Activated T-cell treated with anti-CD3 and anti-CD28 coated beads for 24 hours (primary cell): ENCODE results near the gene RHOH.
"Not testable (repeated sequence)": the region's sequence is repeated elsewhere in the genome, so short reads cannot be mapped to it uniquely, and the experiment has no call there.

Experiments used
- DNase-seq: peaks from one replicate; pipeline ENCODE4 v3.0.0-alpha.2; 2020; ENCODE audit warnings: low read depth

The RHOH gene

DNA sequence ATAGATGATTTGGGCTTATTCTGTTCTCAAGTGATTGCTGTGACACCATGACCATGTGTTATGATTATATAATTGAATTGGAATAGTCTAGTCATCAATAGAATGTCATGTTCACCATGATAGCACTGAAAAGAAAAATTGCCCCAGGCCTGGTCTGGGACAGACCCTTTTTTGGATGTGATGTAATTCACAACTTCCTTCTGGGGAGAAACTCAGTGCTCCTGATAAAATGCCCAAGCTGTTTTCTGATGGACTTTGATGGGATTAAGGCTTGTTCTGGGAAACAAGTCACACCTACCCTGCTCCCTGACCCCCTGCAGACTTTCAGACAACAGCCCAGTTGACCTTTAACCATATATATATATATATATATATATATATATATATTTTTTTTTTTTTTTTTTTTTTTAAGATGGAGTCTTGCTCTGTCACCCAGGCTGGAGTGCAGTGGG is 65.3 kb downstream of the RHOH start:
- DNase-seq, result no peak

DNA sequence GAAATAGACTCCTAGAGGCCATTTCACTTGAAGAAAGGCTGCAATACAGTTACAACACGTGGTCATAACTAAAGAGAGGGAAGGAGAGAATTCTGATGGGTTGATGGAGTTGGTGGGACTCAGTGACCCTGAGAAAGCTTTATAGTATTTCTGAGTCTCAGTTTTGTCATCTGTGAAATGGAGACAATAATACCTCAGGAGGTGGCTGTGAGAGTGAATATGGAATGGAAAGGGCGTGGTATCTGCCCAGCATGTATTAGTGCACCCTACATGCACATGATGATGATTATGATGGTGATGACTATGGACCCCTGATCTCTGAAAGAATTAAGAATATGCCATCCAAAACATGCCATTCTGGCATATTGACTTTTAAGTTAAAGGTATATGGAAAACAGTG is 66.0 kb downstream of the RHOH start:
- DNase-seq, result no peak

DNA sequence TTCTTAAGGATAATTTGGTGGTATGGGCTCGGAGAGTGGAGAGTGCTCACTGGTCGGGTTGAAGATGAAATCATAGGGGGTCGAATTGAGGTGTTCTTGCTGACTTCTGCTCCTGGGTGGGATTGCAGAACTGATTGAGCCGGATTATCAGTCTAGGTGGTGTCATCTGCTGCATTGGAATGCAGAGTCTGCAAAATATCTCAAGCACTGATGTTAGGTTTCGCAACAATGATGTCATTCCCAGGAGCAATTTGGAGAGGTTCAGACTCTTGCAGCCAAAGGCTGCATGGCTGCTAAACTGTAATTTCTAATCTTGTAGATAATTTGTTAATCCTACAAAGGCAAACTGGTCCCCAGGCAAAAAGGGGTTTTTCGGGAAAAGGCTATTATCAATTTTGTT is 67.7 kb downstream of the RHOH start:
- no peak for DNase-seq

DNA sequence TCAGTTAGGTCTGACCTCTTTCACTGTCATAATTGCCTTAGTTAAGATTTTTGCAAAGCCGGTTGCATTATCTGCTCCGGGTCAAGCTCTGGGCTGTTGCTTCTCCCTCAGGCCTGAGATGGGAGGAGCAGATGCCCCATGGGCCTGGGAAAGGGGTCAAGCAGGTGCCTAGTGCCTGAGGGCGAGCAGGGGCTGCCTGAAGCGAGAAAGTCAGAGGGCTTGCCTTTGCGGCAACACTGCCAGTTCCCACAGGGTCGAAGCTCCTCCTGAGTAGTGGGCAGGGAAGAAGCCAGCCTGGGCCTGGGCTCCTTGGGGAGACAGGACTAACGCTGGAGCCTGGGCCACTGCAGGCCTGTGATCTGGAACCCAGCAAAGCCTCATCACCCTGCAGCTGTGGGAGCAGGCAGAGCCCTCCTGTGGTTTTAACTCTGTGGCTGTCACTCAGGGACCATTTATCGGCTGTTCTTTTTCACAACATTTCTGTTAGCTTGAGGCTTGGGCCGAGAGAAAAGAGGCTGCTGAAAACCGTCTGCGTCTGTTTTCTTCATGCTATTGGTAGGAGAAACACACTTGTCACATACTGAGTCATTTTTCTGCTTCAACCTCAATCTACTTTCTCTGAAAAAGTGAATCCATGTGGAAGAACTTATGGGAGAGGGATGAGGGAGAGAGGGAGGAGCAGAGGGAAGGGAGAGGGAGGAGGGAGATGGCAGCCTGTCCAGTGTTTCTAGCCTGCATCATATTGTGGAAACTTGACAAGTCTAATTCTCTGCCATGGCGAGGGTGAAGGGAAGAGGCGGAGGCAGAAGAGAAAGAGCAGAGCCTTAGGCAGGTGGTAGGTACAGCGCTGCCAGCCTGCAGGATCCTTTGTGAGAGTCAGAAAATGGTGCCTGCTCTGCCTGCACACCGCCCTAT is 68.4 kb downstream of the RHOH start:
- DNase-seq, result no peak

DNA sequence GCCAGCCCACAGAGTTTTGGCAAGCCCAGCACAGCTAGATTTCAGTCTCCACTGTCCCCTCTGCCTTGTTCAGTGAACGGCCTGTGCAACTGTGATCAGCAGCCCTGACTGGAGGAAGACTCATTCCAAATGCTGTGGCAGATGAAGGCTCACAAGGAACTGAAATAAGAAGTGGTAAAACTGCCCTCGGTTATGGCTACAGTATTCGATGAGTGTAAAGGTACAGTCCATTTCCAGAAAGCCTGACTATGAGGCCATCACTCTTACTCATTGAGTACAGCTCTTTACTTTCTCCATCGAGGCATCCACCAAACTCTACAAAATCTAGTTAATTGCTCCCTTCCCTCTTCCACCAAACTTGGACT is 69.1 kb downstream of the RHOH start:
- DNase-seq, result no peak

DNA sequence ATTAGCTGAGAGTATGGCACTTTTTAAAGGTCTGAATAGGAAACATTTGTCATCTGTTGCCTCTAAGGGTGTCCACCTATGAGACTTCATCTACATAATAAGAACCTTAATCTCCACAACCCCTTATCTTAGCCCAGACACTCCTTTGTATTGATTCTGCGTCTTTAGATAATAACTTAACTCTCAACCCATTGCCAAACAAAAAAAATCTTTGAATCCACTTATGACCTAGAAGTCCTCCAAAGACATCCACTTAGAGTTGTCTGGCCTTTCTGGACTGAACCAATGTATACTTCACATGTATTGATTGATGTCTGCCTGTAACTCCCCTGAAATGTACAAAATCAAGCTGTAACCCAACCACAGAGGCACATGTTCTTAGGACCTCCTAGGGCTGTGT is 72.3 kb downstream of the RHOH start:
- DNase-seq, result no peak

DNA sequence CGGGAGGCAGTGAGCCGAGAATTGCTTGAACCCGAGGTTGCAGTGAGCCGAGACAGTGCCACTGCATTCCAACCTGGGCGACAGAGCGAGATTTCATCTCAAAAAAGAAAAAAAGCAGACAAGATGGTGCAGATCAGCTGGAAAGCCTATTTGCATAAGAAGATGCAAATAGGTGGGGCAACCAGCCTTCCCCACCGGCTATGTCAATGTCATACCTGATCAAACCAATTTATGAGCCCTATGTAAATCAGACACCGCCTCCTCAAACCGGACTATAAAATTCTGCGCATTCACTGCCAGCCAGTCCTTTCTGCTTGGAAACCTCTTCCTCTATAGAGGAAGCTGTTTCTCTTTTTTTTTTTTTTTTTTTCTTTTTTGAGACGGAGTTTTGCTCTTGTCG is 73.8 kb downstream of the RHOH start:
- no peak for DNase-seq

DNA sequence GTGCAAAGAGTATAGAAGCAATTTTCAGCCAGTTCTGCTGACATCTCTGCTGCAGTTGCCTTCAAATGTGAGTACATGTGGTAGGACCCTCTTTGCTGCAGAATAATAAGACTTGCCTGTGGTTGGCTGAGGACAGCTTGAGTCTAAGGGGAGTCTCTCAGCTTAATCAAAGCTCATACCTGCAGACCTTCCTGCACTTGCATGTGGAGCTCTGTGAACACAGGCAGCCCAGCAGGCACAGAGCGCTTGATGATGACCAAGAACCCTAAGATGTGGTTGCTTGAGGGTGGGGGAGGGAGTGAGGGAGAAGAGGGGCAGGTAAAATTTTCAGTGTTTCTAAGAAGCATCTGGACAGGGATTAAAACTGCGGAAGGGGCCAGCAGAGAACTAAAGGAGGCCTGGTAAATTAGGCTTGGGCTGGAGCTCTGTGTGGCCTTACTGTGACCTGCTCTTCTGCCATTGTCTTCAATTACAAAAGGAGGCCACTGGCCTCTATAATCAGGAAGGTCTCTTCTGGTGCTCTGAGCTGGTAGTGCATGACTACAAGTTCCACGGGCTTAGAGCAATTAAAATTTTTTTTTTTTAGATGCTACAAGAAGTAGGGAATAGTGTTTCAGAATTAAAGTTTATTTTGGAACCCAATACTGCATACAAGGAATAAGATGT is 78.4 kb downstream of the RHOH start:
- no peak for DNase-seq

DNA sequence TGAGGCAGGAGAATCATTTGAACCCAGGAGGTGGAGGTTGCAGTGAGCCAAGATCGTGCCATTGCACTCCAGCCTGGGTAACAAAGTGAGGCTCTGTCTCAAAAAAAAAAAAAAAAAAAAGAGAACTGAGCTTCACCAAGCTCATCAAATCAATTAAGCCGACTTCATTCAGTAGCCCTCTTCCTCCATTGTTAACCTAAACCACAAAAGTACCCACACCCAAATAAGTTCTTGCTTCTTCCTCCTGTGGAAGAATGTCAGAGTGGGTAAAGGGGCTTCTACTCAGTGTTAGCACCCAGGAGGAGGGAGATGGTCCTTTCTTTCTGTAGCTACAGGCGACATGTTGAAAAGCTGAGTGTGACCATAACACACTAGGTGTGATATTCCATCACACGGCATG is 79.7 kb downstream of the RHOH start:
- DNase-seq, result no peak

DNA sequence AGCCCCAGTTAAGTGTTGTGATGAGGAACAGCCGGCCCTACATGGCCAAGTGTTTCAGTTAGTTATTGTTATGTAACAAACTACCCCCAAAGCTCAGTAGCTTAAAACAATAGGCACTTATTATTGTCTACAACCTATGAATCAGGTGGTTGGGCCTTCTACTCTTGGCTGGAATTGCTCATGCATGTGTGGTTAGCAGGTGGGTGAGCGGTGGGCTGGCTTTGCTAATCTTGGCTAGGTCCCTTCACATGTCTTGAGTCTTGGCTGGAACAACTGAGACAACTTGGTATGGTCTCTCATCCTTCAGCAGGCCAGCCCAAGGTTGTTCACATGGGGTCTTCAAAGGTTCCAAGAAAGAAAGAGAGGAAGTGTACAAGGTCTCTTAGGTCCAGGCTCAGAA is 83.8 kb downstream of the RHOH start:
- no peak for DNase-seq

DNA sequence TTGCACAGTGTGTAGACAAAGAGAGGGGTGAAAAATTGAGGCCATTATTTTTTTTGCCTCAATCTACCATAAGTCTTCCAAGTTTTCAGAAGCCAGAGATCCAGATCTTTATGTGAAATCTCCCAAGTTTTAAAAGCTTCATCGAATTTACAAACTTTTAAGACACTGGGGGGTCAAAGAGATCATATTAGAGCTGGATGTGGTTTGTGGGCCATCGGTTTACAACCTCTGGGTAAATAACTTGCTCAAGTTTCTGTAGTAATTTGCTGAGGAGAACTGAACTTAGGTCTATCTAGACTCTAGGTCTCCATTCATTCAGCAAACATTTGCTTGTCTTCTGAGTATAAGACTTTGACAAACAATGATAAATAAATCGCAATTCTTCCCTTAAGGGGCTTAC is 84.3 kb downstream of the RHOH start:
- DNase-seq, result no peak

DNA sequence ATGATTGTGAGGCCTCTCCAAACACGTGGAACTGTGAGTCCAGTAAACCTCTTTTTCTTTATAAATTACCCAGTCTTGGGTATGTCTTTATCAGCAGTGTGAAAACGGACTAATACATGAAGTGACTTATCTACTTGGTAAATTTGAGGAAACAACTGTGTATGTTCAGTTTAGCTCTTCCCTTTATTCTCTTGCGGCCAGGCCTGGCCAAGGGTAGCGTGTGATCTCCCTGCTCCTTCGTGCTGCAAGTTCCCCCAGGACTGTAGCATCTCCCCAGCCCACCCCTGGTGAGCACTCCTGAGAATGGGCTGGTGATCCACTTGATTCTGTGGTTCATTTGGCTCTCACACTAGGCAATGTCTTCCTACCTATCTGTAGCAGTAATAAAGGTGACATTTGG is 85.1 kb downstream of the RHOH start:
- no peak for DNase-seq

DNA sequence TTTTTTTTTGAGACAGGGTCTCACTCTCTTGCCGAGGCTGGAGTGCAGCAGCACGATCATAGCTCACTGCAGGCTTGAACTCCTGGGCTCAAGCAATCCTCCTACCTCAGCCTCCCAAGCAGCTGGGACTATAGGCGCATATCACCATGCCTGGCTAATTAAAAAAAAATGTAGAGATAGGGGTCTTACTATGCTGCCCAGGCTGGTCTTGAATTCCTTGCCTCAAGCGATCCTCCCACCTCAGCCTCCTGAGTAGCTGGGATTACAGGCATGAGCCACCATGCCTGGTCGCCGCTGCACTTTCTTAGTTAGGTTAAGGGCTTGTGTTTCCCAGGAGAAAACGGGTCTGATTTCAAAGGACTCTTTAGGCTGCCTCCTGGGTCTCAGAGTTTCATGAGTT is 86.0 kb downstream of the RHOH start:
- DNase-seq, result not testable (repeated sequence)

DNA sequence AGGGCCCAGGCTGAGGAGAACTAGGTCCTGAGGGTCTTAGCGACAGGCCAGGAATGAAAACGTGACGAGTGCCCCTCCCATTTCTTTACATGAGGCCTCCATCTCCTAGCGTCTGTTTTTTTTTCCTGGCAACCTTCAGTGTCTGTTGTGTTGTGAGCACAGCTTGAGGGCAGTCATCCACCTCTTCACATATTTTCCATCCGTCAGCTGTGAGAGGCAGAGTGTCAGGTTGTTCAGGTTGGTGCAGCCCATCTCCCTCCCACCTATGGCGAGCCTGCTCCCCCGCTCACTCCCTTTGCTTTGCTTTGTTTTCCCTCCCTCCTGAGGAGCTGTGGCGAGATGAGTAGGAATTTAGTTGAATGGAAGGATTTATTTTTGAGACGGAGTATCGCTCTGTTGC is 86.6 kb downstream of the RHOH start:
- no peak for DNase-seq

DNA sequence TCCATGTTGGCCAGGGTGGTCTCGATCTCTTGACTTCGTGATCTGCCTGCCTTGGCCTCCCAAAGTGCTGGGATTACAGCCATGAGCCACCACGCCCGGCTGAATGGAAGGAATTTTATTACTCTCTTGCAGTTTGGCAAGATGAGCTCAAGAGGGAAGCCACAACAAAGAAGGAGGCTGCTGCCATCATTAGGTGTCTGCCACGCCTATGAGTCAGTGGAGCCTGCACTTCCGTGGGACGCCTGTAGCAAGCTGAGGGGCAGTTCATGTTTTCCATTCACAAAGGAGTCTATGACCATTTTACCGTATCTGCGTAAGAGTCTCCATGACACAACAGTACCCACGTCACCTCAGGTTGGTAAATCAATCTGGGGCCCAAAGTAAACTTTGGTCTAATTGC is 87.1 kb downstream of the RHOH start:
- DNase-seq, result peak; percentile 78

DNA sequence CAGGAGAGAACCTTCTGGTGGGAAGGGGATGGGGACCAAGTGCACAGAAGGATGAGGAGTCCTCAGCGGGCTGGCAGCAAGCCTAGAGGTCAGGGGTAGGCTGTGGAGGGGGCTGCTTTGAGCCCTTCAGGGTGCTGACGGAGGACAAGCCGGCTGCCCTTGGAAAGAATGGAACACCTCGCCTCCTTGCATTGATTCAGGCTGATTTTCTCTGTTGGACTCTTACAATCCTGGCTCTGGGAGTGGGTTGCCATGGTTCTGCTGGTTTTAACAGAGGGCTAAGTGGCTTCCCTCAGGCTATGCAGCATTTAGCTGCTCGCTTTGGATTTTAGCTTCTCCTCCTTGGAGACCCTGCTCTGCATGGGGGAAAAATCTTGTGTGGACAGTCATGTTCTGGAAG is 88.9 kb downstream of the RHOH start:
- no peak for DNase-seq

DNA sequence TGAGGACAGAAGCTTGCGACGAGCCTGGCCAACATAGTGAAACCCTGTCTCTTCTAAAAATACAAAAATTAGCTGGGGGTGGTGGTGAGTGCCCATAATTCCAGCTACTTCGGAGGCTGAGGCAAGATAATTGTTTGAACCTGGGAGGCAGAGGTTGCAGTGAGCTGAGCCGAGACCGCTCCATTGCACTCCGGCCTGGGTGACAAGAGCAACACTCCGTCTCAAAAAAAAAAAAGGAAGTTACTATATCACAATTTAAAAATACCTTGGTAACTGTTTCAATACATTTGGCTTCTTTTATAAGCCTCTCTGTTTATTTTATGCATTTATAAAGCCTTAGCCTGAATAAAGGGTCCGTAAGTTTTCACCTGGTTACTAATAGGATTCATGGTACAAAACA is 91.7 kb downstream of the RHOH start:
- DNase-seq, result no peak

DNA sequence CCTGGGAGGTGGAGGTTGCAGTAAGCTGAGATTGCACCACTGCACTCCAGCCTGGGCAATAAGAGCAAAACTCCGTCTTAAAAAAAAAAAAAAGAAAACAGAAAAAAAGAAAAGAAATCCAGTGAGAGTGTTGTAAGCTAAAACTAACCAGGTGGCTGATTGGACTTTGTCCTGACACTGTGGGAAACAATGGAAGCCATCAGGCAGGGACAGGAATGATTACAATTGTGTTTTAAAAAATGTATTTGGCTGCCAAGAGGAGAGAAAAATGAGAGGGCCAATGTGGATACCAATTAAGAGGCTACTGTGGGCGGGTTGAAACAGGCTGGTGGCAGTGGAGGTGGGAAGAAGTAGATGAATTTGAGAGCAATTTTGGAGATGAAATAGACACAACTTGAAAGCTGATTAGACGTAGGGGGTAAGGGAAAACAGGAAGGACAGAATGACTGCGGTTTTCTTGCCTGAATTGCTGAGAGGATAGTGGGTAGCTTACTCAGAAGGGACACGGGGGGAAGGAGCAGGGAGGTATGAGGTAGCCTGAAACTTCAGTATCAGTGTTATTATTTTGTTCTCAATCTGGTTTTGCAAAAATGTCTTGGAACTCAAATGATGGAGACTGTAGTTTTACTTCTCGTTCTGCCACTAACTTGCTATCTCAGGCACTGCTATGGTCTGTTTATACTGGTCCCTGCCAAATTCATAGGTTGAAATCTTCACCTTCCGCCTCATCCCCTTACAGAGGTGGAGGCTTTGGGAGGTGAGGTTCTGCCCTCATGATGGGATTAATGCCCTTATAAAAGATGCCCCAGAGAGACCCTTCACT is 92.7 kb downstream of the RHOH start:
- DNase-seq, result no peak

DNA sequence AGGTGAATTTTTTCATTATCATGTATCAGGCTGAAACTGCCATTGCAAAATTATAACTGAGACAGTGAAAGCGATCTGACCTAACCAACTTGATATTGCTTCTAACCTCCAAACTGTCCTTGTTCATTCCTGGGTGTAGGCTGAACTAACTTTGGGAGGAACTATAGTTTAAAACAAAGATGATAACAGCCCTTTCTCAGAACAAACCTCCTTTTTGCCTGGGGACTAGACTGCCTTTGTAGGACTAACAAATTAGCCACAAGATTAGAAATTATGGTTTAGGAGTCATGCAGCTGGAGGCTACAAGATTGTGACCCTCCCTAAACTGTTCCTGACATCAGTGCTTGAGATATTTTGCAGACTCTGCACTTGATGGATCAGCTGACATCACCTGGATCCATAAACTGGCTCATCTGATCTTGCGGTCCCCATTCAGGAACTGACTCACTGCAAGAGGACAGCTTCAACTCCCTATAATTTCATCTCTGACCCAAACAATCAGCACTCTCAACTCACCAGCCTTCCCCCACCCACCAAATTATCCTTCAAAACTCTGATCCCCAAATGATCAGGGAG is 93.9 kb downstream of the RHOH start:
- not testable (repeated sequence) for DNase-seq

DNA sequence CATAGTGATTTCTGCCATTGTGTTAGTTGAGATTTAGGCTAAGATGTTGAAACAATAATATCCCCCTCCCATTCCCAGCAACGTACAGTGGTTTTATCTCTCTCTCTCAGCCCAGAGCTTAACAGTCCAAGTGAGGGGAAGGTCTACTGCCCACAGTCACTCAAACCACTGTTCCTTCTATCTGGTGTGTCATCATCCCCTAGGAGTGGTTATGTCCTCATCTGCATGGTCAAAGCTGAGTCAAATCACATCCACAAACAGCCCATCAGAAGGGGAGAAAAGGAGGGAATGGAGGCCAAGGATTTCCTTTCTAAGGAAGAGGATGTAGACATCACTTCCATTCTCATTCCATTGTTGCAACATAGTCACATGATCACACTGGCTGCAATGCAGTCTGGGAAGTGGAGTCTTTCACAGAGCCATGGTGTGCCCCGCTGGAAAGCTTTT is 95.5 kb downstream of the RHOH start:
- no peak for DNase-seq

DNA sequence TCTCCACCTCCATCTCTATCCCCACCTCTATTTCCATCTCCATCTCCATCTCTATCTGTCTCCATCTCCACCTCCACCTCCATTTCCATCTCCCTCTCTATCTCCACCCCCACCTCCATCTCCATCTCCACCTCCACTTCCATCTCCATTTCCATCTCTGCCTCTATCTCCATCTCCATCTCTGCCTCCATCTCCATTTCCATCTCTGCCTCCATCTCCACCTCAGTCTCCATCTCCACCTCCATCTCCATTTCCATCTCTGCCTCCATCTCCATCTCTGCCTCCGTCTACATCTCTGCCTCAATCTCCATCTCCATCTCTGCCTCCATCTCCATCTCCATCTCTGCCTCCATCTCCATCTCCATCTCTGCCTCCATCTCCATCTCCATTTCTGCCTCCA is 97.5 kb downstream of the RHOH start:
- no peak for DNase-seq

DNA sequence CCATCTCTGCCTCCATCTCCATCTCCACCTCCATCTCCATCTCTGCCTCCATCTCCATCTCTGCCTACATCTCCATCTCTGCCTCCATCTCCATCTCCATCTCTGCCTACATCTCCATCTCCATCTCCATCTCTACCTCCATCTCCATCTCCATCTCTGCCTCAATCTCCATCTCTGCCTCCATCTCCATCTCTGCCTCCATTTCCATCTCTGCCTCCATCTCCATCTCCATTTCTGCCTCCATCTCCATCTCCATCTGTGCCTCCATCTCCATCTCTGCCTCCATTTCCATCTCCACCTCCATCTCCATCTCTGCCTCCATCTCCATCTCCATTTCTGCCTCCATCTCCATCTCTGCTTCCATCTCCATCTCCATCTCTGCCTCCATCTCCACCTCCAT is 98.2 kb downstream of the RHOH start:
- DNase-seq, result not testable (repeated sequence)
